Ovary (tissue), 3 donors: ENCODE measurements around the gene PALLD.

ENCODE experiments used
- POLR2A ChIP-seq: fragments of 450-650 bp; IDR thresholded peaks from one replicate; pipeline ENCODE4 v1.6.1; 2017; ENCODE audit warnings: antibody characterized with exemption, mild to moderate bottlenecking, moderate library complexity
- TF ChIP-seq, protein P1 (sequence below), 3 donors: fragments of 450-650 bp in 2 of 3; fragments of 200-600 bp in 1 of 3; IDR thresholded peaks; one replicate each; pipeline versions ENCODE4 v1.5.1 to v1.8.0; 2016 to 2022; ENCODE audit warnings: antibody characterized with exemption in 3 of 3, mild to moderate bottlenecking in 1 of 3
- donor health status: DM: no; HTN: no; CAD: no.

DNA sequence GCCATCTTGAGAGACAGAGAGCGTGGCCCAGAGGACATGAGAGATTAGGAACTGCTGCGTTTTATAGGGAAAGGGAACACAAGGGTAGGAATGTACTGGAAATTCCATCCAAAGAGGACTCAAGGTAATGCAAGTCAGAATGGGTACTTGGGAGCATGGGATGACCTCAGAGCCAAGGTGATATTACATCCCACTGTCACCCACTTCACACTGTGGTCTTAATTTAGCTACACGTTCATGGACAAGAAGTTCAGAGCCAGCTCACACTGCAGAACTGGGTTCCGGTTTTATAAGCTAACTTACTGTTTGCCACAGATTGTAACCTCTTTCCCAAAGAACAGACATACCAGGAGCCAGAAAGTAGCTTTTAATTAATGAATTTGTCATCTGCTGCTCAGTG is 268.5 kb downstream of the PALLD start:
- no peak for TF ChIP-seq POLR2A
- TF ChIP-seq, protein P1, sequence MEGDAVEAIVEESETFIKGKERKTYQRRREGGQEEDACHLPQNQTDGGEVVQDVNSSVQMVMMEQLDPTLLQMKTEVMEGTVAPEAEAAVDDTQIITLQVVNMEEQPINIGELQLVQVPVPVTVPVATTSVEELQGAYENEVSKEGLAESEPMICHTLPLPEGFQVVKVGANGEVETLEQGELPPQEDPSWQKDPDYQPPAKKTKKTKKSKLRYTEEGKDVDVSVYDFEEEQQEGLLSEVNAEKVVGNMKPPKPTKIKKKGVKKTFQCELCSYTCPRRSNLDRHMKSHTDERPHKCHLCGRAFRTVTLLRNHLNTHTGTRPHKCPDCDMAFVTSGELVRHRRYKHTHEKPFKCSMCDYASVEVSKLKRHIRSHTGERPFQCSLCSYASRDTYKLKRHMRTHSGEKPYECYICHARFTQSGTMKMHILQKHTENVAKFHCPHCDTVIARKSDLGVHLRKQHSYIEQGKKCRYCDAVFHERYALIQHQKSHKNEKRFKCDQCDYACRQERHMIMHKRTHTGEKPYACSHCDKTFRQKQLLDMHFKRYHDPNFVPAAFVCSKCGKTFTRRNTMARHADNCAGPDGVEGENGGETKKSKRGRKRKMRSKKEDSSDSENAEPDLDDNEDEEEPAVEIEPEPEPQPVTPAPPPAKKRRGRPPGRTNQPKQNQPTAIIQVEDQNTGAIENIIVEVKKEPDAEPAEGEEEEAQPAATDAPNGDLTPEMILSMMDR (IDR thresholded peaks at IDR 0.05): no peak
